Measurements from ENCODE around the gene CWC15.
A peak's percentile ranks its signal among the peaks of the same experiment; 100 is the strongest.
"Not testable (repeated sequence)": the region's sequence is repeated elsewhere in the genome, so short reads cannot be mapped to it uniquely, and the experiment has no call there.

CWC15 gene

GRCh38 chr11:94973099-94973968, at the start of gene CWC15, which contains the start of gene KDM4D:
Gene CWC15, minus strand, starts transcription at chr11:94973556. Its CDS starts 1,371 bp downstream, at chr11:94972185.
Gene KDM4D, plus strand, starts transcription at chr11:94973709. Its CDS starts 23,664 bp downstream, at chr11:94997373.
- DNase-seq (ENCODE audit: low spot score) = peak; percentile 95

GRCh38 chr11:95021468-95021867, 48.1 kb upstream of the CWC15 start:
- DNase-seq (ENCODE audit: low spot score) = not testable (repeated sequence)

GRCh38 chr11:95016139-95016538, 42.8 kb upstream of the CWC15 start:
- no peak for DNase-seq (ENCODE audit: low spot score)

GRCh38 chr11:95014184-95014821, 40.9 kb upstream of the CWC15 start:
- no peak for DNase-seq (ENCODE audit: low spot score)

GRCh38 chr11:95011376-95011775, 38.0 kb upstream of the CWC15 start:
- no peak for DNase-seq (ENCODE audit: low spot score)

GRCh38 chr11:95005642-95006041, 32.3 kb upstream of the CWC15 start:
- DNase-seq (ENCODE audit: low spot score) = no peak

- no peak for DNase-seq (ENCODE audit: low spot score)
These were observed 30.4 kb upstream of the CWC15 start for GRCh38 chr11:95003716-95004115.

GRCh38 chr11:94998285-94998684, 24.9 kb upstream of the CWC15 start:
- no peak for DNase-seq (ENCODE audit: low spot score)

GRCh38 chr11:94997437-94997836, 24.1 kb upstream of the CWC15 start:
- no peak for DNase-seq (ENCODE audit: low spot score)

GRCh38 chr11:94993400-94993943, 20.1 kb upstream of the CWC15 start:
- DNase-seq (ENCODE audit: low spot score) = no peak

GRCh38 chr11:94988748-94989147, 15.4 kb upstream of the CWC15 start:
- no peak for DNase-seq (ENCODE audit: low spot score)

- DNase-seq (ENCODE audit: low spot score) = no peak
These were observed 14.0 kb upstream of the CWC15 start for GRCh38 chr11:94987378-94987777.

GRCh38 chr11:94975599-94975998, 2.2 kb upstream of the CWC15 start:
- no peak for DNase-seq (ENCODE audit: low spot score)

- no peak for DNase-seq (ENCODE audit: low spot score)
These were observed 822 bp upstream of the CWC15 start for GRCh38 chr11:94974178-94974577.

- no peak for DNase-seq (ENCODE audit: low spot score)
These were observed 657 bp downstream of the CWC15 start for GRCh38 chr11:94972700-94973098.

- peak; percentile 38 for DNase-seq (ENCODE audit: low spot score)
These were observed 4.9 kb downstream of the CWC15 start for GRCh38 chr11:94968334-94968958.

- no peak for DNase-seq (ENCODE audit: low spot score)
These were observed 8.4 kb downstream of the CWC15 start for GRCh38 chr11:94964934-94965333.

GRCh38 chr11:94961255-94961654, 12.1 kb downstream of the CWC15 start:
- DNase-seq (ENCODE audit: low spot score) = no peak

- no peak for DNase-seq (ENCODE audit: low spot score)
These were observed 12.9 kb downstream of the CWC15 start for GRCh38 chr11:94960488-94960887.

- DNase-seq (ENCODE audit: low spot score) = no peak
These were observed 14.2 kb downstream of the CWC15 start for GRCh38 chr11:94959179-94959578.

GRCh38 chr11:94958121-94958696, 15.1 kb downstream of the CWC15 start:
- no peak for DNase-seq (ENCODE audit: low spot score)

GRCh38 chr11:94956963-94957362, 16.4 kb downstream of the CWC15 start:
- no peak for DNase-seq (ENCODE audit: low spot score)
